HepG2 (cell line): Measurements from ENCODE around the gene FAS. TPM values are rescaled to one million over a fixed set of nuclear protein-coding genes. Genes with fewer than 3 reads are reported as not detected.

Source experiments
- ATAC-seq: fragments of 200-7000 bp; cut with Tn5 transposase; 3 replicates; pipeline ENCODE4 v1.9.1; 2020; ENCODE audit warnings: mild to moderate bottlenecking, moderate library complexity
- BruUV-seq: library from RNA; stranded (reverse); fragments of 400-500 nt; replicated peaks from 2 replicates; lab custom pipeline; 2021; lab: Mats Ljungman, UMichigan
- CTCF ChIA-PET: fragments of 300-600 bp; formaldehyde crosslinking; extraction: SDS; loops from one replicate; lab custom pipeline; 2021; ENCODE audit warnings: low total read pairs, inconsistent platforms, low intra/inter-chr PET ratio; lab: Yijun Ruan, JAX
- POLR2A ChIA-PET: fragments of 350-600 bp; sonication (Branson Sonifier 250); formaldehyde crosslinking; loops from one replicate; lab custom pipeline; 2020; ENCODE audit warnings: antibody characterized with exemption, inconsistent platforms; lab: Yijun Ruan, JAX
- DNase-seq: peaks from one replicate; pipeline ENCODE4 v3.0.0-alpha.2; 2015; ENCODE audit warnings: low spot score
- FAIRE-seq: peaks from 3 replicates; lab custom pipeline; 2011; peaks lifted over from hg19 to GRCh38; lab: Jason Lieb, UNC
- H2AFZ ChIP-seq: one replicate; pipeline ENCODE4 v1.6.1; 2011; ENCODE audit warnings: low read length, inconsistent platforms
- H3K27ac ChIP-seq: fragments of 300-600 bp; 3 replicates; pipeline ENCODE4 v1.8.0; 2011; ENCODE audit warnings: mixed run types, mild to moderate bottlenecking, mixed read lengths, low read length, inconsistent platforms; ENCODE audit not compliant: insufficient read depth; ENCODE audit errors: extremely low read length
- H3K27me3 ChIP-seq, 2 experiments: fragments of 200-600 bp in 1 of 2; 2 replicates in 1 of 2; 3 replicates in 1 of 2; pipeline versions ENCODE4 v1.6.0 to v1.8.0; 2011; ENCODE audit warnings: low read length in 2 of 2, mild to moderate bottlenecking in 2 of 2, moderate library complexity in 2 of 2, inconsistent platforms in 1 of 2; ENCODE audit not compliant: insufficient read depth in 2 of 2, control insufficient read depth in 1 of 2
- H3K36me3 ChIP-seq, 2 experiments: fragments of 200-600 bp in 1 of 2; replicated peaks in 1 of 2; 2 replicates in 1 of 2; 3 replicates in 1 of 2; pipeline versions ENCODE4 v1.5.1 to v1.8.0; 2011; ENCODE audit warnings: low read length in 2 of 2, inconsistent platforms in 1 of 2; ENCODE audit not compliant: insufficient read depth in 2 of 2, control insufficient read depth in 1 of 2
- H3K4me1 ChIP-seq: 2 replicates; pipeline ENCODE4 v1.5.1; 2012; ENCODE audit warnings: low read length, inconsistent platforms; ENCODE audit not compliant: insufficient read depth
- H3K4me2 ChIP-seq: 2 replicates; pipeline ENCODE4 v1.6.0; 2011; ENCODE audit warnings: low read depth, low read length, inconsistent platforms
- H3K4me3 ChIP-seq, 3 experiments: fragments of 200-600 bp in 1 of 3; sonication (generic), shearing (Covaris generic) in 1 of 3; replicated peaks in 1 of 3; 2 replicates each; pipeline ENCODE4 v1.5.1; 2011 to 2016; ENCODE audit warnings: low read length in 3 of 3, inconsistent platforms in 2 of 3, low read depth in 2 of 3, mild to moderate bottlenecking in 2 of 3, control low read depth in 1 of 3, mixed read lengths in 1 of 3; ENCODE audit not compliant: insufficient read depth in 1 of 3
- H3K79me2 ChIP-seq: one replicate; pipeline ENCODE4 v1.6.1; 2011; ENCODE audit warnings: low read length, inconsistent platforms; ENCODE audit not compliant: insufficient read depth
- H3K9ac ChIP-seq: 2 replicates; pipeline ENCODE4 v1.6.0; 2011; ENCODE audit warnings: mild to moderate bottlenecking, low read depth, low read length, inconsistent platforms; ENCODE audit not compliant: insufficient read depth
- H3K9me3 ChIP-seq: 2 replicates; pipeline ENCODE4 v1.5.1; 2012; ENCODE audit warnings: mild to moderate bottlenecking, low read length
- H4K20me1 ChIP-seq: 2 replicates; pipeline ENCODE4 v1.6.0; 2011; ENCODE audit warnings: inconsistent platforms, mild to moderate bottlenecking, low read length, moderate library complexity; ENCODE audit not compliant: insufficient read depth
- DNMT3B ChIP-seq: conservative IDR thresholded peaks from 2 replicates; pipeline ENCODE4 v1.6.1; 2016; ENCODE audit warnings: missing biosample characterization, control low read depth
- EP300 ChIP-seq, 3 experiments: sonication (generic) in 1 of 3; formaldehyde crosslinking in 1 of 3; IDR thresholded peaks; 2 replicates each; pipeline versions ENCODE4 v1.5.1 to v1.6.1; 2011 to 2020; ENCODE audit warnings: low read depth in 2 of 3, low read length in 2 of 3, borderline replicate concordance in 1 of 3, improper control_type of control experiment in 1 of 3, mild to moderate bottlenecking in 1 of 3, missing genetic modification reagents in 1 of 3, moderate library complexity in 1 of 3
- FOXM1 ChIP-seq: sonication (generic); formaldehyde crosslinking; IDR thresholded peaks from 2 replicates; pipeline ENCODE4 v1.5.0; 2020; ENCODE audit warnings: missing genetic modification reagents
- MYPOP ChIP-seq: sonication (generic); formaldehyde crosslinking; IDR thresholded peaks from 2 replicates; pipeline ENCODE4 v1.8.1; 2023; ENCODE audit warnings: mild to moderate bottlenecking, moderate library complexity, missing genetic modification reagents
- SIN3A ChIP-seq: IDR thresholded peaks from 2 replicates; pipeline ENCODE4 v1.6.1; 2011; ENCODE audit warnings: low read depth, mild to moderate bottlenecking, control low read depth, low read length, borderline replicate concordance
- SMARCE1 ChIP-seq: fragments of 450-650 bp; IDR thresholded peaks from 2 replicates; pipeline ENCODE4 v1.6.1; 2017; ENCODE audit warnings: borderline replicate concordance
- SMYD3 ChIP-seq: sonication (generic); formaldehyde crosslinking; IDR thresholded peaks from 2 replicates; pipeline ENCODE4 v1.8.1; 2023; ENCODE audit warnings: mild to moderate bottlenecking, missing genetic modification reagents
- SNAPC5 ChIP-seq: sonication (generic); formaldehyde crosslinking; IDR thresholded peaks from 2 replicates; pipeline ENCODE4 v1.8.1; 2023; ENCODE audit warnings: mild to moderate bottlenecking, missing genetic modification reagents, borderline replicate concordance
- TRAFD1 ChIP-seq: sonication (generic); formaldehyde crosslinking; IDR thresholded peaks from 2 replicates; pipeline ENCODE4 v1.5.1; 2020; ENCODE audit warnings: missing genetic modification reagents, mild to moderate bottlenecking, borderline replicate concordance
- ZBTB42 ChIP-seq: sonication (generic); formaldehyde crosslinking; IDR thresholded peaks from 2 replicates; pipeline ENCODE4 v1.5.0; 2020; ENCODE audit warnings: mild to moderate bottlenecking, missing genetic modification reagents
- ZNF12 ChIP-seq: sonication (generic); formaldehyde crosslinking; IDR thresholded peaks from 2 replicates; pipeline ENCODE4 v1.5.0; 2020; ENCODE audit warnings: missing genetic modification reagents
- ZNF382 ChIP-seq: sonication (generic); formaldehyde crosslinking; IDR thresholded peaks from 2 replicates; pipeline ENCODE4 v1.5.0; 2020; ENCODE audit warnings: missing genetic modification reagents, mild to moderate bottlenecking, borderline replicate concordance
- ZNF576 ChIP-seq: sonication (generic); formaldehyde crosslinking; IDR thresholded peaks from 2 replicates; pipeline ENCODE4 v1.4.0; 2020; ENCODE audit warnings: mild to moderate bottlenecking, missing genetic modification reagents
- ZSCAN5A ChIP-seq: sonication (generic); formaldehyde crosslinking; IDR thresholded peaks from 2 replicates; pipeline ENCODE4 v1.8.0; 2022; ENCODE audit warnings: mild to moderate bottlenecking, missing genetic modification reagents, borderline replicate concordance
- WGBS: methylation state at CpG from one replicate; pipeline ENCODE4 v1.1.6; 2017; ENCODE audit warnings: low lambda C conversion rate; 5-methylcytosine and 5-hydroxymethylcytosine counted together
- in situ Hi-C: cut with HindIII; loops from 2 replicates; pipeline ENCODE4 v1.10.0; 2017; ENCODE audit warnings: low pct_unique_long_range_greater_than_20kb; ENCODE audit not compliant: extremely low pct_ligation_motif_present
- intact Hi-C: fragments of 100-400 bp; cut with micrococcal nuclease; formaldehyde crosslinking; loops from one replicate; pipeline ENCODE4 v1.10.0; 2022; ENCODE audit not compliant: unreplicated experiment
- polyA plus RNA-seq, 8 experiments: library from polyadenylated mRNA; depleted of rRNA in 3 of 8; stranded (reverse) in 7 of 8; unstranded in 1 of 8; fragments of >200 nt; fragmentation: Illumina TruSeq in 4 of 8; extraction: Trizol in 4 of 8; gene quantifications; 2 replicates each; pipeline versions ENCODE4 v1.2.1 to v1.2.3, GENCODE V29; 2011 to 2016; ENCODE audit warnings: low read depth in 4 of 8, missing spikeins in 1 of 8, mixed read lengths in 1 of 8; ENCODE audit not compliant: insufficient read depth in 1 of 8
- total RNA-seq, 5 experiments: library from RNA; depleted of rRNA; stranded (reverse); fragments of >200 nt; fragmentation: Illumina TruSeq; extraction: Trizol; gene quantifications; 2 replicates each; pipeline ENCODE4 v1.2.3, GENCODE V29; 2016; ENCODE audit warnings: low read depth in 1 of 5

Gene FAS
- total and polyA plus RNA-seq, 2 of the 13 experiments (the other 11 are each of a cell fraction or from before 2014, with no cell fraction given) = 5.9 to 17.9 TPM

GRCh38 chr10:88964360-88964759, 26.2 kb upstream of the FAS start:
- ATAC-seq (no peak), FAIRE-seq (no peak), DNase-seq (no peak)
- no peak overlapping the region for H3K4me2 ChIP-seq
- H3K4me3 ChIP-seq = no peak overlapping the region
- no peaks in the 10 kb centered on the region for H3K36me3 ChIP-seq
- no peaks in the 10 kb centered on the region for H4K20me1 ChIP-seq
- intact Hi-C loops (no loop called here), in situ Hi-C loops (no loop called here)
- H3K4me1 ChIP-seq = no peaks in the 10 kb centered on the region
- WGBS = 52% methylated on average over 1 of the region's 1 CpG
- no peak for TF ChIP-seq ZSCAN5A (CRISPR knock-in tag)
- no peak for TF ChIP-seq EP300 (IDR thresholded peaks at IDR 0.05; ENCODE audit: low read depth in 2 of 2, low read length in 2 of 2)
- no peak for TF ChIP-seq EP300 (CRISPR knock-in tag; IDR thresholded peaks at IDR 0.05; ENCODE audit: borderline replicate concordance)
- no peak for TF ChIP-seq ZNF382 (CRISPR knock-in tag)
- no peak for TF ChIP-seq SMARCE1
- no peak for TF ChIP-seq SIN3A
- no peak for TF ChIP-seq SMYD3 (CRISPR knock-in tag)
- ChIA-PET POLR2A (no interaction called here), CTCF (no interaction called here)
- H3K27me3 ChIP-seq = no peaks in the 10 kb centered on the region
- no peaks in the 10 kb centered on the region for H3K79me2 ChIP-seq
- no peaks in the 10 kb centered on the region for H3K9me3 ChIP-seq
- no peak overlapping the region for H2AFZ ChIP-seq
- no peak overlapping the region for H3K27ac ChIP-seq
- no TSS peak for BruUV-seq
- no peak overlapping the region for H3K9ac ChIP-seq

GRCh38 chr10:88964869-88965415, 25.7 kb upstream of the FAS start:
- H2AFZ ChIP-seq = no peak overlapping the region
- CTCF ChIA-PET = no interaction called here
- TF ChIP-seq ZNF576 (CRISPR knock-in tag) = no peak
- TF ChIP-seq TRAFD1 = no peak
- no peak for TF ChIP-seq FOXM1
- TF ChIP-seq DNMT3B (CRISPR knock-in tag) = no peak
- TF ChIP-seq ZBTB42 (CRISPR knock-in tag) = no peak
- TF ChIP-seq SNAPC5 (CRISPR knock-in tag) = no peak
- TF ChIP-seq MYPOP = no peak
- no peak for TF ChIP-seq ZNF12 (CRISPR knock-in tag)

More at GRCh38 chr10:88964869-88965415, 25.7 kb upstream of the FAS start:
- no peak for ATAC-seq
- BruUV-seq = no TSS peak
- H3K4me3 ChIP-seq = no peak overlapping the region
- POLR2A ChIA-PET = no interaction called here
- H3K9ac ChIP-seq = no peak overlapping the region
- H3K9me3 ChIP-seq = no peaks in the 10 kb centered on the region
- H3K27me3 ChIP-seq = no peaks in the 10 kb centered on the region
- no peaks in the 10 kb centered on the region for H3K79me2 ChIP-seq
- no peaks in the 10 kb centered on the region for H3K36me3 ChIP-seq
- no peaks in the 10 kb centered on the region for H3K4me1 ChIP-seq
- intact Hi-C loops = no loop called here
- FAIRE-seq = no peak
- no peaks in the 10 kb centered on the region for H4K20me1 ChIP-seq
- no peak overlapping the region for H3K27ac ChIP-seq
- no peak for DNase-seq
- no peak overlapping the region for H3K4me2 ChIP-seq
- 88% methylated on average over 3 of the region's 3 CpGs for WGBS
- in situ Hi-C loops = no loop called here
